SW 1271 (cell line): Measurements from ENCODE around the gene MAP7D1.
A peak's percentile ranks its signal among the peaks of the same experiment; 100 is the strongest.
"Not testable (repeated sequence)": the region's sequence is repeated elsewhere in the genome, so short reads cannot be mapped to it uniquely, and the experiment has no call there.

Experiments
- DNase-seq, 2 experiments: peaks; one replicate each; lab custom pipeline; 2025; lab: John Stamatoyannopoulos, UW

MAP7D1 gene

DNA sequence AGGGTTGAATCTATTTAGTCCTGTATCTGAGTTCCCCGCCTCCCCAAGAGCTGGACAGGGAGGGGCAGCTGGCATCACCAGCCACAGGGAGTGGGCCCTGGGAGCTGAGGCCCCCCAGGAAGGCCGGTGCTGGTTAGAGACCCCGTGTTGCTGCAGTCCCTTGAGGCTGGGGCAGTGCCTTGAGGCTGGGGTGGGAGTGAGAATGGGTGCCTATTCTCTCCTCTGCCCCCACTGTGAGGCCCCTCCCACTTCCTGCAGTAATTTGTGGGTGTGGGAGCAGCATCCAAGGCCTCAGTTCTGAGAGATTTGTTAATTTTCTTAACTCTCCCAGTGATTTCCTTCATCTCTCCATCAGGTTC is 4.1 kb upstream of the MAP7D1 start:
- DNase-seq: no peak

- DNase-seq: no peak
Measured at GRCh38 chr1:36153476-36153875, 2.5 kb upstream of the MAP7D1 start.

- DNase-seq: no peak
Measured at GRCh38 chr1:36154335-36154734, 1.6 kb upstream of the MAP7D1 start.

GRCh38 chr1:36154765-36155407 is 1.1 kb upstream of the MAP7D1 start:
- no peak for DNase-seq

GRCh38 chr1:36156329-36157114 is 562 bp downstream of the MAP7D1 start:
- DNase-seq: peak in 1 of 2 experiments; percentile 43

DNA sequence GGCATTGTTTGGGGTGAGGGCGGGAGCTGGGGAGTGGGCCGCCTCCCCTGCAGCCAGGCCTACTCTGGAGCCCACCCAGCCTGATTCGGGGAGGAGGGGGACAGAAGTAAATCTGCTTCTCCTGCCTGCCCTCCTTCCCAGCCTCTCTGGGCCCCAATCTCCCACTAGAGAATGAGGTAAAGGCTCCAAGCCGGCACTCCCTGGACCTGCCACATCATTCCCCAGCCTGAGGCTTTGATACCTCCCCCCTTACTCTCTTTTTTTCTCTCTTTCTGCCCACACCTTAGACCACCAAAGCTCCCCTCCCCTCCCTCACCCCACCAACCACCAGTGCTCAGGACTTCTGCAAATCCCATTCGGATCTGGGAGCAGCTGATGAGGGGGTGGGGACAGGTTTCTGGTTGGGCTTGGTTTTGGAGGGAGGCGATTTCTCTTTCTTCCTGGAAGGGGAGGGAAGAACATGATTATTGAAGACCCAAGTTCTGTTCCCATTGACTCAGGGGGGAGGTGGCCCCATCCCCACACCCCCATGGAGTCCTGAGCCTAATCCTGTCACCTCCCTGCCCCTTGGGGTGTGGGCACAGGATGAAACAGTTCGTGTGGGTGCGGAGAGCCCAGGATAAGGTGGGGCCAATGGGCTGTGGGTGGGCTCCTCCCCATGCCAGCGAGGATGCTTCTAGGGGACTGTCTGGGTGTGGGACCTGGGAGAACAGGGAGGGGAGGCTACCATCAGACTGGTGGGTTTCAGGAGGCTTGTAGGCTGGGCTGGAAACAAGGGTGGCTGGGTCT is 1.3 kb downstream of the MAP7D1 start:
- DNase-seq: no peak

GRCh38 chr1:36157973-36158826 is 2.2 kb downstream of the MAP7D1 start:
- no peak for DNase-seq

DNA sequence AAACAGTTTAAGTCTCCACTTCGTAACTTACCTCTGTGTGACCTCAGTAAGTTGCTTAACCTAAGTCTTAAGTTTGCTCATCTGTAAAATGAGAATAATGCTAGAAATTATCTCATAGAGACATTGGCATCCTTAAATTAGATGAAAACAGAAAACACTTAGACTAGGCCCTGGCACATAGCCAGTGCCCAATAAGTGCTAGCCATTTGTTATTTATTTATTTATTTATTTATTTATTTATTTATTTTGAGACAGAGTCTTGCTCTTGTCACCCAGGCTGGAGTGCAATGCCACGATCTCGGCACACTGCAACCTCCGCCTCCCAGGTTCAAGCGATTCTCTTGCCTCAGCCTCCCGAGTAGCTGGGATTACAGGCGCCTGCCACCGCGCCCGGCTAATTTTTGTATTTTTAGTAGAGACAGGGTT is 2.9 kb downstream of the MAP7D1 start:
- not testable (repeated sequence) for DNase-seq

GRCh38 chr1:36159614-36160387 is 3.8 kb downstream of the MAP7D1 start:
- DNase-seq: no peak

- DNase-seq: no peak
Measured at GRCh38 chr1:36160388-36160948, 4.5 kb downstream of the MAP7D1 start.

DNA sequence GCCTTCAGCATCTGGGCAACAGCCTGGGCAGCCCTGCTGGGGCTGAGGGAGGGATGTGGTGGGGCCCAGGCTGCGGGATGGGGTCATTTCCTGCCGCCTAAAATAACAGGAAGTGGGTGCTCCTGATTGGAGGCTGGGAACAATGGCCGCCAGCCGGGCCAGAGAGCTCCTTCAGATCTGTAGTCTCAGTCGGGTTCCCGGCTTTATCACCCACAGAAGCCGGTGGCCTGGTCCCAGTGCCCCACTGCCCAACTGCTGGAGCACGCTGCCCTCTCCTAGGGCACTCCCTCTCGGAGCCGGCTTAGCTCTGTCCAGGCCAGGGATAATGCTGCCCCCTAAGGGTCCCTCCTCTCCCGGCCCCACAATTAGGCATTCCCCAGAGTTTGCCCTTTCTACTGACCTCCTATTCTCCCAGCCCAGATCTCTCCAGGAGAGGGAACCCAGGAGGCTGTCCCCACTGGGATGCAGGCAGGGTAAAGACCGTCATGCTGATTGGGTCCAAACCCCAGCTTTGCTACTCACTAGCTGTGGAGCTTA is 5.1 kb downstream of the MAP7D1 start:
- DNase-seq: peak in 1 of 2 experiments; percentile 65

GRCh38 chr1:36161641-36162531 is 5.9 kb downstream of the MAP7D1 start:
- DNase-seq: no peak

- no peak for DNase-seq
Measured at GRCh38 chr1:36162680-36163239, 6.8 kb downstream of the MAP7D1 start.

- DNase-seq: no peak
Measured at GRCh38 chr1:36163426-36163825, 7.5 kb downstream of the MAP7D1 start.

GRCh38 chr1:36164361-36164760 is 8.4 kb downstream of the MAP7D1 start:
- no peak for DNase-seq

DNA sequence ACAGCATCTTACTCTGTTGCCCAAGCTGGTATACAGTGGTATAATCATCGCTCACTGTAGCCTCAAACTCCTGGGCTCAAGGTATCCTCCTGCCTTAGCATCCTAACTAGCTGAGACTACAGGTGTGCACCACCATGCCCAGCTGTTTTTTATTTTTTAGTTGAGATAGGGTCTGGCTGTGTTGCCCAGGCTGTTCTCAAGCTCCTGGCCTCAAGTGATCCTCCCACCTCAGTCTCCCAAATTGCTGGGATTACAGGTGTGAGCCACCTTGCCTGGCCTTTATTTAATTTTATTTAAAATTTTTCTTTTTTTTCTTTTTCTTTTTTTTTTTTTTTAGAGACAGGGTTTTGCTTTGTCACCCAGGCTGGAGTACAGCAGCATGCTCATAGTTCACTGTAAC is 9.2 kb downstream of the MAP7D1 start:
- DNase-seq: no peak

- no peak for DNase-seq
Measured at GRCh38 chr1:36166136-36166535, 10.2 kb downstream of the MAP7D1 start.

- no peak for DNase-seq
Measured at GRCh38 chr1:36166938-36167905, 11.3 kb downstream of the MAP7D1 start.
